Testis (tissue), 3 donors: ENCODE measurements around the gene EGFL8. TPM values are rescaled to one million over a fixed set of nuclear protein-coding genes. Genes with fewer than 3 reads are reported as not detected.
"Not testable (repeated sequence)": the region's sequence is repeated elsewhere in the genome, so short reads cannot be mapped to it uniquely, and the experiment has no call there.

Experiments used
- DNase-seq: peaks from one replicate; pipeline ENCODE4 v3.0.0-alpha.2; 2019
- H3K27ac ChIP-seq, 2 donors: fragments of 200-600 bp; sonication (generic); one replicate each; pipeline ENCODE4 v1.5.1; 2019
- H3K27me3 ChIP-seq: fragments of 200-600 bp; sonication (generic); one replicate; pipeline ENCODE4 v1.5.1; 2019
- H3K36me3 ChIP-seq: fragments of 200-600 bp; sonication (generic); one replicate; pipeline ENCODE4 v1.5.1; 2017; ENCODE audit warnings: low read depth; ENCODE audit errors: missing control alignments
- H3K4me1 ChIP-seq: fragments of 200-600 bp; sonication (generic); one replicate; pipeline ENCODE4 v1.5.1; 2019
- H3K4me3 ChIP-seq, 2 donors: fragments of 200-600 bp; sonication (generic); one replicate each; pipeline ENCODE4 v1.5.1; 2017 to 2019
- H3K9me3 ChIP-seq: fragments of 200-600 bp; sonication (generic); one replicate; pipeline ENCODE4 v1.5.1; 2017
- CTCF ChIP-seq, 3 experiments: fragments of 450-650 bp in 2 of 3; fragments of 200-600 bp in 1 of 3; sonication (generic) in 1 of 3; IDR thresholded peaks; one replicate each; pipeline ENCODE4 v1.5.1; 2016 to 2019; ENCODE audit warnings: antibody characterized with exemption in 3 of 3, mild to moderate bottlenecking in 2 of 3, moderate library complexity in 1 of 3
- POLR2A ChIP-seq: fragments of 450-650 bp; IDR thresholded peaks from one replicate; pipeline ENCODE4 v1.6.1; 2017; ENCODE audit warnings: antibody characterized with exemption, mild to moderate bottlenecking, moderate library complexity
- WGBS, 2 donors: methylation state at CpG; one replicate each; pipeline ENCODE4 v1.1.5; 2018; 5-methylcytosine and 5-hydroxymethylcytosine counted together
- intact Hi-C: fragments of 100-400 bp; cut with DNase I; formaldehyde crosslinking; loops from one replicate; pipeline ENCODE4 v1.15.1; 2023; ENCODE audit warnings: low total_unique reads
- polyA plus RNA-seq: library from polyadenylated mRNA; stranded (reverse); fragments of 350-450 nt; fragmentation: Illumina TruSeq; extraction: RNeasy Lipid Tissue Mini Kit (QIAGEN cat#74804); gene quantifications from one replicate; pipeline ENCODE4 v1.2.3, GENCODE V29; 2014; ENCODE audit warnings: low read depth, low replicate concordance; ENCODE audit not compliant: insufficient read depth
- total RNA-seq, 2 donors: library from RNA; depleted of rRNA; stranded (reverse); fragments of >200 nt; gene quantifications; one replicate each; pipeline ENCODE4 v1.2.3, GENCODE V29; 2016

EGFL8 gene
- total and polyA plus RNA-seq, 3 donors from 2014 or later, result 13.9 to 25.7 (median 24.3) TPM

DNA sequence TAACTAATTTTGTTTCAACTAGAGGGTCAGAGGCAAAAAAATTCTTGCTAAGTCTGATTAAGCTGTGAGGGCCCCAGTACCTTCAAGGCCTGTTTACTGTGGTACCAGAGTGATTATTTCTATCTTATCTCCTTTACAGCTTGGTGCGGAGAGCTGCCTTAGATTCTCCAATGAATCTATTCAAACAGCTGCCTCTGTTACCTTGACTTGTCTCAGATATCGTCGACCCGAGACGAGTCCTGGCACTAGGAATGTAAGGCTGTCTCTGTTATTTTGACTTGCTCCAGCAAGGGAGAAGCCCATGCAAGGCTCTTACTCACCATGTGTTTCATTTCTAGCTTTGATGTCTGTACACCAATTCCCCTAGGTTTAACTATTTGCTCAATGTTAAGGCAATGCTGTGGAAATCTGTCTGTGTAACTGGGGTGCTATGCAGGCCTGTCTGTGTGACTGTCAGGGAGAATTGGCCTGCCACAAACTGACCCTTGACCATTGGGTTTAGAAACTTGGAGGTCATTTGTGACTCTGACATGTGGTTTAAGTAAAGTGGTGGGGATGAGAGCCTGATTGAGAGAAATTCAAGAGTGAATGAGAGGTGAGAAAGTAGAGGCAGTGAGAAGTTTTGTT lies 23.9 kb upstream of the EGFL8 start:
- no peak for TF ChIP-seq POLR2A
- no peak for TF ChIP-seq CTCF (IDR thresholded peaks at IDR 0.05)
- H3K36me3 ChIP-seq, result no peaks in the 10 kb centered on the region
- no peaks in the 10 kb centered on the region for H3K27me3 ChIP-seq
- WGBS, 2 donors, result 31 to 43% methylated on average over 5 of the region's 5 CpGs
- peak overlapping the region; percentile 20 to 37 for H3K27ac ChIP-seq
- no peaks in the 10 kb centered on the region for H3K9me3 ChIP-seq
- DNase-seq, result no peak
- H3K4me3 ChIP-seq, result no peak overlapping the region
- peaks cover 14% of the 10 kb centered on the region for H3K4me1 ChIP-seq
- intact Hi-C loops, result no loop called here

GRCh38 chr6:32144238-32144637 lies 20.2 kb upstream of the EGFL8 start:
- 53 to 56% methylated on average over 7 of the region's 7 CpGs for WGBS, 2 donors
- H3K9me3 ChIP-seq, H3K27me3 ChIP-seq, H3K4me3 ChIP-seq, intact Hi-C loops, H3K36me3 ChIP-seq: not testable (repeated sequence)
- Histone ChIP-seq H3K27ac (peak overlapping the region in 1 of 2 donors; percentile 41), H3K4me1 (peaks cover 14% of the 10 kb centered on the region)
- DNase-seq, result peak; percentile 74

GRCh38 chr6:32146287-32146686 lies 18.1 kb upstream of the EGFL8 start:
- Histone ChIP-seq H3K27me3 (no peaks in the 10 kb centered on the region), H3K4me3 (no peak overlapping the region), H3K9me3 (no peaks in the 10 kb centered on the region), H3K36me3 (no peaks in the 10 kb centered on the region), H3K27ac (no peak overlapping the region), H3K4me1 (peaks cover under 1% of the 10 kb centered on the region)
- no peak for DNase-seq
- intact Hi-C loops, result no loop called here
- WGBS, 2 donors, result 68 to 79% methylated on average over 1 of the region's 1 CpG
- no peak for TF ChIP-seq CTCF (IDR thresholded peaks at IDR 0.05)
- TF ChIP-seq POLR2A, result no peak

DNA sequence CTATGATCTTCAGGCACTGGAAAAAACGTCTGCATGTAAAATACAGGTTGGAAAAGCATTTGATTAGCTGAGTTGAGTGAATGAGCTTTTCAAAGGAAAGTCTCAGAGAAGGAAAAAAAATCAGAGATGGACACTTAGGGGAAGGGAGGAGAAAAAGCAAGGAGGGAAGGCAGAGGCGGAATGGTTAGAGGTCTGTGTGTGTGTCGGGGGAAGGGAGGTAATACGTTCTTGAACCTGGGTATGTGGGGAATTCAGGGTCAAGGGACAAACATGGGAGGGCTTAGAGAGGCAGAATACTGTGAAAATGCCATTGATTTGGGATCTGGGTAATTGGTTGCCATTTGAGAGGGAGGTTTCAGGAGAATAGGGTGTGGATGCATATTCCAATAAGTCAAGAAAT lies 17.7 kb upstream of the EGFL8 start:
- H3K4me3 ChIP-seq, result no peak overlapping the region
- intact Hi-C loops, result no loop called here
- DNase-seq, result no peak
- 44 to 57% methylated on average over 4 of the region's 4 CpGs for WGBS, 2 donors
- no peaks in the 10 kb centered on the region for H3K36me3 ChIP-seq
- TF ChIP-seq POLR2A, result no peak
- no peak for TF ChIP-seq CTCF (IDR thresholded peaks at IDR 0.05)
- no peaks in the 10 kb centered on the region for H3K9me3 ChIP-seq
- no peaks in the 10 kb centered on the region for H3K27me3 ChIP-seq
- H3K27ac ChIP-seq, result no peak overlapping the region
- H3K4me1 ChIP-seq, result peaks cover 4% of the 10 kb centered on the region

DNA sequence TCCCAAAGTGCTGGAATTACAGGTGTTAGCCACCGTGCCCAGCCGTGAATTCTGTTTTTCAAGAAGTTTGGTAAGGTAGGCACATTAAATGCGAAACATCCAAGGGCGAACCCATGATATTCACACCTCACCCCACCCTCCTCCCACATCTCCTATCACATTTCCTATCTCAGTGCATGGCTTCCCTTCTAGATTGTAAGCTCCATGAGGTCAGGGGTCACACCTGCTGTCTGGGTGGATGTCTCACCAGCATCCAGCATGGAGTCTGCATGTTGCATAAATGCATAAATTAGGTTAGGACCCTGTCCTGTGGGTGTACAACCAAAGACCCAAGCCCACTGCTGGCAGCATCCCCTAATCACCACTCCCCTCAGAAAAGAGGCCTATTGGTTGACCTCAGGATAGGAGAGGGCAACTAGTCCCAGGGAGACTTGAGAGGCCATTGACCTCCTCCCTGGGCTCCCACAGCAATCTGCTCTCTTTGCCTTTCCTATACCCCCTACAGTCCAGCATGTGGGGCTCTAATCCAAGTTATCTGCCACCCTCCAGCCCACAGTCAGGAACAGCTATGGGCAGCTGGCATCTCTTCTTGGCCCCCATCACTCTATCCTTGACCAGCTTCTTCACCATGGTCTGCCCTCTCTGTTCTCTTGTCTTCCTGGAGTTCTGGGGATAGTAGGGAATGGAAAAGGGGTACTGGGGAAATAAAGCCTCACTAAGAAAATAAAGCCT lies 16.8 kb upstream of the EGFL8 start:
- TF ChIP-seq POLR2A, result no peak
- no peak for TF ChIP-seq CTCF (IDR thresholded peaks at IDR 0.05)
- 82 to 97% methylated on average over 4 of the region's 4 CpGs for WGBS, 2 donors
- intact Hi-C loops, result no loop called here
- Histone ChIP-seq H3K27ac (no peak overlapping the region), H3K36me3 (no peaks in the 10 kb centered on the region), H3K27me3 (no peaks in the 10 kb centered on the region), H3K9me3 (no peaks in the 10 kb centered on the region), H3K4me1 (peaks cover 10% of the 10 kb centered on the region), H3K4me3 (no peak overlapping the region)
- DNase-seq, result no peak
